T1000 (cell line): ENCODE data around the gene ATP2B2.

Experiments used
- DNase-seq: peaks from one replicate; lab custom pipeline; 2025; ENCODE audit warnings: mixed read lengths; lab: John Stamatoyannopoulos, UW

Gene ATP2B2

GRCh38 chr3:10428406-10429091, 76.8 kb downstream of the ATP2B2 start:
- DNase-seq, result no peak

- no peak for DNase-seq
Measured at GRCh38 chr3:10426346-10427220, 78.8 kb downstream of the ATP2B2 start.

- DNase-seq, result no peak
Measured at GRCh38 chr3:10423171-10423882, 82.1 kb downstream of the ATP2B2 start.

GRCh38 chr3:10421996-10422395, 83.4 kb downstream of the ATP2B2 start:
- DNase-seq, result no peak

- no peak for DNase-seq
Measured at GRCh38 chr3:10420745-10421475, 84.5 kb downstream of the ATP2B2 start.

- no peak for DNase-seq
Measured at GRCh38 chr3:10419637-10420232, 85.7 kb downstream of the ATP2B2 start.

GRCh38 chr3:10417847-10418246, 87.5 kb downstream of the ATP2B2 start:
- no peak for DNase-seq

GRCh38 chr3:10416730-10417300, 88.6 kb downstream of the ATP2B2 start:
- no peak for DNase-seq

GRCh38 chr3:10413041-10413440, 92.3 kb downstream of the ATP2B2 start:
- no peak for DNase-seq

GRCh38 chr3:10411598-10412332, 93.6 kb downstream of the ATP2B2 start:
- DNase-seq, result no peak

GRCh38 chr3:10410383-10411002, 94.9 kb downstream of the ATP2B2 start:
- no peak for DNase-seq

- no peak for DNase-seq
Measured at GRCh38 chr3:10408680-10409079, 96.7 kb downstream of the ATP2B2 start.

GRCh38 chr3:10407361-10407760, 98.0 kb downstream of the ATP2B2 start:
- DNase-seq, result no peak

GRCh38 chr3:10406414-10406813, 99.0 kb downstream of the ATP2B2 start:
- DNase-seq, result no peak

GRCh38 chr3:10405816-10406215, 99.6 kb downstream of the ATP2B2 start:
- DNase-seq, result no peak

GRCh38 chr3:10404876-10405275, 100.5 kb downstream of the ATP2B2 start:
- no peak for DNase-seq

GRCh38 chr3:10404377-10404776, 101.0 kb downstream of the ATP2B2 start:
- DNase-seq, result no peak

GRCh38 chr3:10401990-10402761, 103.2 kb downstream of the ATP2B2 start:
- DNase-seq, result no peak
